ENCODE data around the gene CHCHD6.

Gene CHCHD6

DNA sequence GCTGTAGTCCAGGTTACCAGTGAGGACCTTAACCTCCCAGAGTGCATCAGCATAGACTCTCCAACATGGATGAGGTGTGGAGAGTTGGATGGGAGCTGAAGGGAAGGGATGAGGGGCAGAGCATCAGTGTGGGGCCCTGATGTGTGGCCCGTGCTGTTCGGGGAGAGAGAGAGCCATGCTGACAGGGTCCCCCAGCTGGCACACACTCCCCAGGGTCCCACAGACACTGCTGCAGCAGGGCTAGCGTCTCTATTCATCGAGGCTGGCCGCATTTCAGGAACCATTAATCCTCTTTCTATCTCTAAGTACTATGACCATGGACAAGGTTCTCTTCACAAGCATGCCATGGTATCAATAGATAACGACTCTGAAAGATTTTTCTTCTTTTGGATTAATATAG lies 192.9 kb downstream of the CHCHD6 start:
- Histone ChIP-seq H2AFZ (ENCODE audit: low read depth, low read length) (no peak overlapping the region), H3K4me3 (ENCODE audit: low read length) (no peak overlapping the region), H3K4me2 (ENCODE audit: low read length) (no peak overlapping the region), H3K79me2 (ENCODE audit: low read length) (no peaks in the 10 kb centered on the region), H3K9me3 (ENCODE audit: insufficient read depth, low read length) (no peaks in the 10 kb centered on the region), H3K36me3 (replicated peaks; ENCODE audit: low read depth, low read length) (no peaks in the 10 kb centered on the region), H3K27me3 (ENCODE audit: low read depth, low read length) (no peaks in the 10 kb centered on the region), H3K27ac (ENCODE audit: low read length) (no peak overlapping the region), H3K9ac (ENCODE audit: low read length) (no peak overlapping the region), H4K20me1 (ENCODE audit: insufficient read depth, low read length) (no peaks in the 10 kb centered on the region), H3K4me1 (ENCODE audit: low read length) (no peaks in the 10 kb centered on the region)
- no peak for TF ChIP-seq EZH2phosphoT487 (IDR thresholded peaks at IDR 0.05; ENCODE audit: low read depth)
- TF ChIP-seq, protein P1, sequence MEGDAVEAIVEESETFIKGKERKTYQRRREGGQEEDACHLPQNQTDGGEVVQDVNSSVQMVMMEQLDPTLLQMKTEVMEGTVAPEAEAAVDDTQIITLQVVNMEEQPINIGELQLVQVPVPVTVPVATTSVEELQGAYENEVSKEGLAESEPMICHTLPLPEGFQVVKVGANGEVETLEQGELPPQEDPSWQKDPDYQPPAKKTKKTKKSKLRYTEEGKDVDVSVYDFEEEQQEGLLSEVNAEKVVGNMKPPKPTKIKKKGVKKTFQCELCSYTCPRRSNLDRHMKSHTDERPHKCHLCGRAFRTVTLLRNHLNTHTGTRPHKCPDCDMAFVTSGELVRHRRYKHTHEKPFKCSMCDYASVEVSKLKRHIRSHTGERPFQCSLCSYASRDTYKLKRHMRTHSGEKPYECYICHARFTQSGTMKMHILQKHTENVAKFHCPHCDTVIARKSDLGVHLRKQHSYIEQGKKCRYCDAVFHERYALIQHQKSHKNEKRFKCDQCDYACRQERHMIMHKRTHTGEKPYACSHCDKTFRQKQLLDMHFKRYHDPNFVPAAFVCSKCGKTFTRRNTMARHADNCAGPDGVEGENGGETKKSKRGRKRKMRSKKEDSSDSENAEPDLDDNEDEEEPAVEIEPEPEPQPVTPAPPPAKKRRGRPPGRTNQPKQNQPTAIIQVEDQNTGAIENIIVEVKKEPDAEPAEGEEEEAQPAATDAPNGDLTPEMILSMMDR (IDR thresholded peaks at IDR 0.05; ENCODE audit: low read depth, low read length), result no peak

DNA sequence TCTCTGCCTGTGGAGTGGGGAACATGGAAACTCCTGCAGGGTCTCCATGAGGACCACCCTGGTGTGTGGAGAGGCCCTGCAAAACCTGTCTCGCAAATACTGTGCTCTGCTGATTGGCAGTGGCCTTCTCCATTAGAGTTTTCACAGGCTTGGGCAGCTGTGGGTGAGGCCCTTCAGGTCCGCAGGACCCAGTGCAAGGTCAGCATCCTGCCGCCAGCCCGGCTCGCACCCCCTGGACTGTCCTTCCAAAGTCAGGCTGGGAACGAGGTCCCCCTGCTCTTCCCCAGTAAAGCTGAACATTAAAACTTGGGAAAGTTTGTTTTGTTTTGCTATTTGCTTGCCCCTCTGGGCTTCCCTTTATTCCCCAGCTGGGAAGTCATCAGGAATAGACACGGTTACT lies 193.9 kb downstream of the CHCHD6 start:
- H3K4me2 ChIP-seq (ENCODE audit: low read length), result no peak overlapping the region
- H3K4me3 ChIP-seq (ENCODE audit: low read length), result no peak overlapping the region
- no peaks in the 10 kb centered on the region for H3K27me3 ChIP-seq (ENCODE audit: low read depth, low read length)
- no peaks in the 10 kb centered on the region for H3K4me1 ChIP-seq (ENCODE audit: low read length)
- TF ChIP-seq, protein P1 (IDR thresholded peaks at IDR 0.05; ENCODE audit: low read depth, low read length), result no peak
- TF ChIP-seq EZH2phosphoT487 (IDR thresholded peaks at IDR 0.05; ENCODE audit: low read depth), result no peak
- no peaks in the 10 kb centered on the region for H3K79me2 ChIP-seq (ENCODE audit: low read length)
- no peaks in the 10 kb centered on the region for H4K20me1 ChIP-seq (ENCODE audit: insufficient read depth, low read length)
- H3K9me3 ChIP-seq (ENCODE audit: insufficient read depth, low read length), result no peaks in the 10 kb centered on the region
- no peak overlapping the region for H3K9ac ChIP-seq (ENCODE audit: low read length)
- H3K27ac ChIP-seq (ENCODE audit: low read length), result no peak overlapping the region
- H3K36me3 ChIP-seq (replicated peaks; ENCODE audit: low read depth, low read length), result no peaks in the 10 kb centered on the region
- H2AFZ ChIP-seq (ENCODE audit: low read depth, low read length), result no peak overlapping the region

DNA sequence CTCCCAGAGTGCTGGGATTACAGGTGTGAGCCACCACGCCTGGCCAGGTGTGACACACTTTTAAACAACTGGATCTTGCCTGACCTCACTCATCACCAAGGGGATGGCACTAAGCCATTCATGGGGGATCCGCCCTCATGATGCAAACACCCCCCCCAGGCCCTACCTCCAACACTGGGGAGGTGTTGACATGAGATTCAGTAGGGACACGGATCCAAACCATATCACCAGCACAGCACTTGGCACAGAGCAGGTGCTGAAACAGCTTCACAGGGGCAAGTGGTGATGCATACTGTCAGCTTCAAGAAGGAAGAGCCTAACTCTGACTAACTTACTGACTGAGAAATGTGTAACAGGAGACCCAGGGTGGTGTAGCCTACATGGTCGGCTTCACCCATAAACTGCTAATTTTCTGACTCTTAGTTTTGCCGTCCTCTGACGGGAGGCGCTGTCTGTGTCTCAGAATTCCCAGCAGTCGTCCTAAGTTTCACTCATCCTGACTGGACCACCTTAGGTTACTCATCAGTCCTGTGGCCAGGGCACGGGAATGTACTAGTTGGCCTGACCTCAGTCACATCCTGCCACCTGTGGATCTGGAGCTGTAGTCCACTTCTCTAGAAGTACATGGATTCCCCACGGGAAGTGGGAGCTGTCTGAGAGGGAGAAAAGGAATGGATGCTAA lies 197.0 kb downstream of the CHCHD6 start:
- H4K20me1 ChIP-seq (ENCODE audit: insufficient read depth, low read length), result no peaks in the 10 kb centered on the region
- no peak overlapping the region for H3K4me2 ChIP-seq (ENCODE audit: low read length)
- no peaks in the 10 kb centered on the region for H3K9me3 ChIP-seq (ENCODE audit: insufficient read depth, low read length)
- H2AFZ ChIP-seq (ENCODE audit: low read depth, low read length), result no peak overlapping the region
- no peaks in the 10 kb centered on the region for H3K36me3 ChIP-seq (replicated peaks; ENCODE audit: low read depth, low read length)
- no peaks in the 10 kb centered on the region for H3K4me1 ChIP-seq (ENCODE audit: low read length)
- no peak overlapping the region for H3K9ac ChIP-seq (ENCODE audit: low read length)
- H3K4me3 ChIP-seq (ENCODE audit: low read length), result no peak overlapping the region
- no peaks in the 10 kb centered on the region for H3K79me2 ChIP-seq (ENCODE audit: low read length)
- no peaks in the 10 kb centered on the region for H3K27me3 ChIP-seq (ENCODE audit: low read depth, low read length)
- no peak overlapping the region for H3K27ac ChIP-seq (ENCODE audit: low read length)
- TF ChIP-seq, protein P1 (IDR thresholded peaks at IDR 0.05; ENCODE audit: low read depth, low read length), result no peak
- no peak for TF ChIP-seq EZH2phosphoT487 (IDR thresholded peaks at IDR 0.05; ENCODE audit: low read depth)

DNA sequence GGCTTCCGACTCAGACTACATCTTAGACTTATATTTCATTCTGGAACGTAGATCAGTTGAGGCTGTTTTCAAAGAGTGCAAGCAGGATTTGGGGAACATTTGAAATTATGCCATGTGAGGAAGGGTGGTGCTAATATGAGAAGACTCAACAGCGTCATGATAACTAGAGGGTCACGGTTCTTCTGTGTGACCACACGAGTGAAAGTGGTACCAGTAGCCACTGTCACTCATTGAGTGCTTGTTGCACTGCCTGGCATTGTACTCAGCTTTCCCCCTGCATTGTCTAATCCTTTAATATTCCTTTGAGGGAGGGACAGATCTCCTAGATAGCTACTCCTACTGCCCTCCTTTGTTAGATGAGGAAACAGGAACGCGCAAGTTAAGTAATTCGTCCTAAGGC lies 197.6 kb downstream of the CHCHD6 start:
- Histone ChIP-seq H3K36me3 (replicated peaks; ENCODE audit: low read depth, low read length) (no peaks in the 10 kb centered on the region), H3K27me3 (ENCODE audit: low read depth, low read length) (no peaks in the 10 kb centered on the region), H3K9me3 (ENCODE audit: insufficient read depth, low read length) (no peaks in the 10 kb centered on the region), H2AFZ (ENCODE audit: low read depth, low read length) (no peak overlapping the region), H3K4me1 (ENCODE audit: low read length) (no peaks in the 10 kb centered on the region), H3K9ac (ENCODE audit: low read length) (no peak overlapping the region), H3K4me3 (ENCODE audit: low read length) (no peak overlapping the region), H3K4me2 (ENCODE audit: low read length) (no peak overlapping the region), H4K20me1 (ENCODE audit: insufficient read depth, low read length) (no peaks in the 10 kb centered on the region), H3K79me2 (ENCODE audit: low read length) (no peaks in the 10 kb centered on the region), H3K27ac (ENCODE audit: low read length) (no peak overlapping the region)
- TF ChIP-seq EZH2phosphoT487 (IDR thresholded peaks at IDR 0.05; ENCODE audit: low read depth), result no peak
- TF ChIP-seq, protein P1 (IDR thresholded peaks at IDR 0.05; ENCODE audit: low read depth, low read length), result no peak
